Measurements from ENCODE around the gene BASP1.

BASP1 gene, protein sequence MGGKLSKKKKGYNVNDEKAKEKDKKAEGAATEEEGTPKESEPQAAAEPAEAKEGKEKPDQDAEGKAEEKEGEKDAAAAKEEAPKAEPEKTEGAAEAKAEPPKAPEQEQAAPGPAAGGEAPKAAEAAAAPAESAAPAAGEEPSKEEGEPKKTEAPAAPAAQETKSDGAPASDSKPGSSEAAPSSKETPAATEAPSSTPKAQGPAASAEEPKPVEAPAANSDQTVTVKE

GRCh38 chr5:17217493-17218352 lies at the start of gene BASP1:
Gene BASP1 (plus strand): TSS chr5:17217631. CDS start chr5:17275217, 57,586 bp downstream.
- no peak for DNase-seq (ENCODE audit: low read depth)

DNA sequence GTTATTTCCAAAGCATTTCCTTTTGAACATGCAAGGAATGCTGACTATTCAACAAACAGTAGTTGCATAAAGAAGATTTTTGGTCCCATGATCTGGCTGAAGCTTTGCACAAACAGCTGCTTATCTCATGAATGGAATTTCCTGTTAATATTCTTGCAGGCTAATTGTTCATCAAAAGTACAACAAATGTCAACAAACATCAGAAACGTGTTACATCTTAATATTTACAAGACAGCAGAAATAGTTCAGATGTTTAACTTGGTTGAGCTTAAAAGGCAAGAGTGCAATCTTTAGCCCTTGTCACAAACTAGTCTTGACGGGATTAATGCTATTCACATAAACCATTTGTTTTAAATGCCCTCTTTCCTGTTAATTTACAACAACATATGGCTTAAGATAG lies 47.9 kb upstream of the BASP1 start:
- DNase-seq (ENCODE audit: low read depth) = no peak

- no peak for DNase-seq (ENCODE audit: low read depth)
Measured at GRCh38 chr5:17172791-17173190, 44.6 kb upstream of the BASP1 start.

DNA sequence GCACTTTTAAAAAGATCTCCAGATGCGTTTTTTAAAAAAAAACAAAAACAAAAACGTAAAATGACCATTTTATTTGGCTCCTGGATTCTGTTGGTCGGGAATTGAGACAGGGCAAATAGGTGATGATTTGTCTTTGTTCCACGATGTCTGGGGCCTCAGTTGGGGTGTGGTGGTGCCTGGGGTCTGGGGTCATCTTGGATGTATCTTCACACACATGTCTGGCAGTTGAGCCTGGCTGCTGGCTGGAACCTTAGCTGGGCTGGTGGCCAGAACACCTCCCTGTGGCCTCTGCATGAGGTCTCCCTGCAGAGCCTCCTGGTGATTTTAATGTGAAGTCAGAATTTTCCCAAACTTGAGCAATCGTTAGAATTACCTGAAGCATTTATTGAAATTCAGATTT lies 42.5 kb upstream of the BASP1 start:
- DNase-seq (ENCODE audit: low read depth) = no peak

- DNase-seq (ENCODE audit: low read depth) = no peak
Measured at GRCh38 chr5:17177501-17178372, 39.7 kb upstream of the BASP1 start.

DNA sequence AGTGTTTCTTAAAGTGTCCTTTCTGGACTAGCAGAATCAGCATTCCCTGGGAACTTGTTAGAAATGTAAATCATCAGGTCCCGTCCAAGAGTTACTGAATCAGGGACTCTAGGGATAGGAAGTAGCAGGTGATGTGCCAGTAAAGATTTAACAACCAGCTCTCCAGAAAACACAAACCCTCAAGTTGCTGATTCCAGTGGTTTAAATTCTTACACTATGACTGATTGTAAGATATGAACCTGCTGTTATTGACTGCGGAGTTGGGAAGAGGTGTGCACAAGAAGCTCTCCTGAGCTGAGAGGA lies 39.1 kb upstream of the BASP1 start:
- DNase-seq (ENCODE audit: low read depth) = no peak

DNA sequence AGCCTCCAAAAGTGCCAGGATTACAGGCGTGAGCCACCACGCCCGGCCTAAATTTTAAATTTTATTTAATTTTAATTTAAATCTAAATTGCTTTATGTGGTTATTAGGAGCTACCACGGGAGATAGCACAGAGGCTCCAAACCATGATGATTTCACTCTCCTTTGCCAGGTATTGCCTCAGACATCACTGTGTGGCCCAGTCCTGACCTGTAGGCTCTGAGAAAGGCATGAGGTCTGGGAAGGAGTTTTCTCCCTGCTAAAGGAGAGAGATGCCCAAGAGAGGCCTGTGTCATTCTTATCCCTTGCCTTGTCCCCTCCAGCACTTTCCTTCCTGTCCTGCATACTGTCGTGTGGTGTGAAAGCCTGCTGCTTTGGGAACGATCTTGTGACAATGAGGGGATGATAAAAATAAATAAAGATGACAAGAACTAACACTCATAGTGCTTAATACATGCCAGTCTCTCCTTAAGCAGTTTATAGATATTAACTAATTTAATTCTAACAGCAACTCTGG lies 37.0 kb upstream of the BASP1 start:
- DNase-seq (ENCODE audit: low read depth) = no peak

- DNase-seq (ENCODE audit: low read depth) = no peak
Measured at GRCh38 chr5:17180864-17181723, 36.3 kb upstream of the BASP1 start.

DNA sequence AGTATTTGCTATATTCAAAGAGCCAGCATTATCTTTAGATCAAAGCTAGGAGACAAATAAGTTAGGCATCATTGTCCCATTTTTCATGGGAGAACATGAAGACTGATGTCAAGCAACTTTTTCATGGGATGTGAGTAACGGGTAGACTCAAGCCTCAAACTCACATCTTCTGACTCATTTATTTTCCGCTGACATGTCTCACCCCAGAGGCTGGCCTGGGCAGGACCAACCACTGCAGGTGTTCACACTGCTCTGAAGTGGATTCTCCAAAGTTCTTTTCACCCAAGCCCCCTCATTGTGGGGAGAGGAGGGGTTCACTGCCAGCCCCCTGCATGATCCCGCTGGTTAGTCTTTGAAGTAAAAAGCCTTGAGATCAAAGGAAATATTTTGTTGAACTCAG lies 34.9 kb upstream of the BASP1 start:
- no peak for DNase-seq (ENCODE audit: low read depth)

DNA sequence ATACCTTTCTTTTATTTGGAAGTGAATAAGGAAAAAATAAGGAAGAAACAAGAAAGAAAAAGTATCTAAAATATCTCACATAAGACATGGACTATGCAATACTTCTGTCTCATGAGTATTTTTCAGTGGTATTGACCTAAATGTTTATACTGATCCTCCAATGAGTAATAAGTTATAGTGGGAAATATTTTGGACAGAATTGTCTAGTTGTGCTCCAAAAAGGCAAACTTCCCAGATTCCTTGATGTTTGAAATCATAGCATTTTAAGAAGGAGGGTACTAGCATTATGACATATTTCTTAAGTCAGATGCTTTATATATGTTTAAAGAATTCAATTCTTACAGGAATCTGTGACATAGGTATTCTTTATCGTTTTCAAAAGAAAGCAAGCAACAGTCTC lies 34.5 kb upstream of the BASP1 start:
- no peak for DNase-seq (ENCODE audit: low read depth)

DNA sequence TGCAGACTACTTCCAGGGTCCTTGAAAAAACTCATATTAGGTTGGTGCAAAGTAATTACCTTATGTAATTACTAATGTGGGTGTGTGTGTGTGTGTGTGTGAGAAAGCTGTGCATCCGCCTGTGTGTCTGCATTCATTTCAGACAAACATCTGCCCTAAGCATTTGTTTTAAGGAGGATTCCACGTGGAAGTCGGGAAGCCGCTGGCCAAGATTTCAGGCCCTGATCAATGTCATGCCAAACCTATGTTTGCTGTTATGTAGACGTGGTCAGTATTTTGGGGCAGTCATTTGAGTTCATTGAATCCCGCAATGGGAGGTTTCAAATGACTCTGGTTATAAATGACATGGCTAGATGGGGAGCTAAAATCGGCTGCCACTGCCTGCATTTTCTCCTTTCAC lies 33.6 kb upstream of the BASP1 start:
- DNase-seq (ENCODE audit: low read depth) = no peak

DNA sequence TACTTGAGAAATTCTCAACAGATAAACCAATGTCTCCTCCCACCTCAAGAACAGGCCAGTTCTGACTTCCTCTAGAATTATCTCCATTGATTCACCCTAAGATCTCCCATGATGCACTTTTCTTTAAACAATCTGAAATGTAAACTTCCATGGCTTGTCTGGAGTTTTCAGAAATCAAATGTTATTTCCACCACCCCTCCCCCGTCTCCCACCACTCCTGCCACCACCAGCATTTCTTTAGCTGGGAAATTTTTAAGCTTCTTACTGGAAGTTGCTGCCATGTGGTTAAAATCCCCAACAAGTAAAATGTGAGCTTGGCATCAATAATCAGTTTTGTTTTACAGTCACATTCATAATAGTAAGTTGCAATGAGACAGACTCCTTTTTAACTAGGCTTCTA lies 32.8 kb upstream of the BASP1 start:
- no peak for DNase-seq (ENCODE audit: low read depth)

- DNase-seq (ENCODE audit: low read depth) = no peak
Measured at GRCh38 chr5:17185349-17185748, 32.1 kb upstream of the BASP1 start.

DNA sequence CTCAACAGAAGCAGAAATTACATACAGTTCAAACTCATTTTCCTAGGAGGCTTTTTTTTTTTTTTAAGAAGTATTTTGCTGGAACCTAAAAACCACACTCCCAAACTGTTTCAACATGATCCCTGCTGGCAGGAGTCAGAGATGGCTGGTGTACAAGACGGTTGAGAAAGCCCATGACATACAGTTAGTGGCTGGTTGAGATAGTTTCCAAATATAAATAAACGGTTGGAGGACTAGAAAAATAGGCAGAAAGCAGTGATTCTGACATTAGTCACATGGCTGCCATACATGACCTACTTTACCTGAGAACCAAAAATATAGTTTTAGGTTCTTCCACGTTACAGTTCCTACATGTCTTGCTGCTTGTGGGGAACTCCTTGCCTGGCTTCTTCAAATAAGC lies 31.7 kb upstream of the BASP1 start:
- no peak for DNase-seq (ENCODE audit: low read depth)

GRCh38 chr5:17186256-17186655 lies 31.2 kb upstream of the BASP1 start:
- DNase-seq (ENCODE audit: low read depth) = no peak

- DNase-seq (ENCODE audit: low read depth) = no peak
Measured at GRCh38 chr5:17187011-17187785, 30.2 kb upstream of the BASP1 start.

- no peak for DNase-seq (ENCODE audit: low read depth)
Measured at GRCh38 chr5:17187786-17188170, 29.7 kb upstream of the BASP1 start.

- DNase-seq (ENCODE audit: low read depth) = peak; percentile 33
Measured at GRCh38 chr5:17189381-17190036, 27.9 kb upstream of the BASP1 start.

GRCh38 chr5:17190242-17190778 lies 27.1 kb upstream of the BASP1 start:
- DNase-seq (ENCODE audit: low read depth) = no peak

DNA sequence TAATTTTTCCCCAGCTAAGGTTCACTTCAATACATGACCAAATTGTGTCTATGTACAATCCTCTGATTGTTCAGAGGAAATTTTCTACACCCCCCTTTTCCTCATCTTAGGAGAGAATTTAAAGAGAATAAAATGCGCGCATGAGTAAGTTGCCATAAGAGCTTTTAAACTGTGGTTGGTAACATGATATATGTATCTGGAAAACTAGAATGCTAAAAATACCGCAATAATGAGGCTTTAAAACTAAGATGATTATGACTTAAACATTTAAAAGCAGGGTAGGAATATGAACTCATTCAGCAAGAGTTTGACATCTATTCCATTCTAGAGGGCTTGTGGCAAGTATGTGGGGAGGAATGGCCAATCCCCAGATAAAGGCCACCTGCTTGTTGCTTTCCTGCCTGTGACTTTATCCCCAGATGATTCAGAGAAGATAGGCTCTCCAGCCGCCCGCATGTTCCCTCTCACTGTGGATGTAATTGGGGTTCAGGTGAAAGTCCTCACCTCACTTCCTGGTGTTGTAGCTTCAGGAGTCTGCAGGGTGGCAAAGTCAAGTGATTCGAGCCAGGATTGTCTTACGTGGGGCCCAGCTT lies 26.5 kb upstream of the BASP1 start:
- DNase-seq (ENCODE audit: low read depth) = no peak
